ENCODE measurements around the gene RAB15.

The RAB15 gene

DNA sequence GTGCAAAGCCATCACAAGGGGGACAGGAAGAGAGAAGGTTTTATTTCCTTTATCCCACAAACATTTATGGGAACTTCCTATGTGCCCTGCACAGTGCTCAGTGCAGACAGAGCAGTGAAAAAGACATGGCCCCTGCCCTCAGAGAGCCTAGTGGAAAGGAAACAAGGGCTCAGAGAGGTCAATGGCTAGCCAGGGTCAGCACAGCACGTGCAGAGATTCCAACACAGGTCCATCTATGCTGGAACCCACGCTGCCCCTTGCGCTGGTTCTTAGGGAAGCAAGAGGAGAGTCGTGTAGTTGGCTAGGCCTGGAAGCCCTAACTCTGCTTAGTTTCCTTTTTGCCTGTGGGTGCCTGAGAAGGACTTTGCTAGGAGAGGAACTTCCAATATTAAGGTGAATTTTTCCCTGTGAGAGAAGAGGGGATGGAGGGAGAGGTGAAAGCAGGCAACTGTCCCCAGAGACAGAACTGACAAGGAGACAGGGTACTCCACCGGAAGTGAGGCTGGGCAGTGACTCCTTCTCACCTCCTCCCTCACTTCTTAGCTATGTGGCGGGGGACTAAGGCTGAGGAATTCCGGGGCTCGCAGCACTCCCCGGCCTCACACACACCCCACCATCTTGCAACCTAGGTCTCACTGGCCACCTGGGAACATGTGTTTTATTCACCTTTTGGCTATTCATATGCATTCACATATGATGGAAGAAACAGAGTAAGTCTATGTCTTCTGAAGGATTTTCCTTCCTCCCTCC lies 17.5 kb downstream of the RAB15 start:
- no peak for DNase-seq

DNA sequence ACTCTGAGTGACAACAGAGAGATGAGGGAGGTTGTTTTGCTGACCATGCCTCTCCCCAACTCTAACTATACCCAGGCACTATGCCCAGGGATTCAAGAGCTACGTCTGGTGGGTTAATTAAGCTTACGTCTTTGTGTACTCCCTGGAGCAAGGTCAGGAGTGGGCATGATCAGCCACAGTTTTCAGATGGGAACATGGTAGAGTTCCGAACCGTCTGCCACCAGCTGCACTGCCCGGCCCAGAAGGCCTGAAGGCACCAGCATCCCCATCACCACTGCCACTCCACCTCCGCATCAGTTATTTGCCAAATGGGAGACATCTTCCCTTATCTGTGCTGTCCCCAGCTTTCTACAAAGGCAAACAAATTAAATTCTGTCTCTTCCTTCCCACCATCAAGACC lies 18.5 kb downstream of the RAB15 start:
- no peak for DNase-seq

DNA sequence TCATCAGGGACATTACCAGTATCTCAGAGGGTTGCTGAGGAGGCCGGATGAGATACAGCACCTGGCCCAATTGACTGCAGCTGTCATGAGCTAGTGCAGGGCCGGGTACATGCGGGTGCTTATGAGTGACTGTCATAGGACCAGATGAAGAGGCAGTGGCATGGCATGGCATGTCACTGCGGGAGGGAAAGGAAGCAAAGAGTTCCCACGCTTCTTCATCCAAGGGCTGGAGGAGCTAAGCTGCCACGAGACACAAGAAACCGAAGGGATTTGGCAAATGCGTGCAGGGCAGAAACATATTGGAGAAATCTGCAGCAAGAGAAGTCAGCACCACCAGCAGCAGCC lies 18.9 kb downstream of the RAB15 start:
- DNase-seq, result no peak

DNA sequence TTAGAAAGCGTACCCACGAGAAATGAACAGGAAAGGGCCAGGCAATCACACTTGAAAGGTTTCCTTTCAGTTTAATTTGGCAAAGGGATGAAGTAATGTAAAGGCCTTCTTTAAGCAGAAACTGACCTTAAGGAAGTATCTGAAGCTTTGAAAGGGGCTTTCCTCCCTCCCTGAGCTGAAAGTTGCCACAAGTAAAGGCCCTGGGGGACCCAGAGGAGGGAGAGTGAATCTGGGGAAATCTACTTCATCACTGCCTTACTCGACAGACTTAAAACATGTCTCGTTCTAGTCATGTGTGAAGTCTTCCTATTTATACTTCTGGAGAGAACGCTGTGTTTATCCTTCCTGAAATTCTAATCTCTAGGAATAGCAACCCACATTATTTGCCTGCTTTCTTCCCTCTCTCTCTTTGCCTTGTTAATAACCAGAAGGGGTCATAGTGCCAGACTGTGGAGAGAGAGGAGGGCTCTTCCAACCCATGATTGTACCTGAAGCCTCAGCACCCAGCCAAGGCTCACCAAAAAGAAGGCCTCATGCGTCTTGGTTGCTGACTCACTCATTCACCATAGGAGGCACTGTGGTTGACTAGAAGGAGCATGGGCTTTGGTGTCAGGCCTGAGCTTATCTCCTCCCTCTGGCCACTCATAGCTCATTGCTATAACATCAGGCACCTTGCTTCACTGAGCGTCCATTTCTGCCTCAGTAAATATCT lies 19.4 kb downstream of the RAB15 start:
- no peak for DNase-seq

DNA sequence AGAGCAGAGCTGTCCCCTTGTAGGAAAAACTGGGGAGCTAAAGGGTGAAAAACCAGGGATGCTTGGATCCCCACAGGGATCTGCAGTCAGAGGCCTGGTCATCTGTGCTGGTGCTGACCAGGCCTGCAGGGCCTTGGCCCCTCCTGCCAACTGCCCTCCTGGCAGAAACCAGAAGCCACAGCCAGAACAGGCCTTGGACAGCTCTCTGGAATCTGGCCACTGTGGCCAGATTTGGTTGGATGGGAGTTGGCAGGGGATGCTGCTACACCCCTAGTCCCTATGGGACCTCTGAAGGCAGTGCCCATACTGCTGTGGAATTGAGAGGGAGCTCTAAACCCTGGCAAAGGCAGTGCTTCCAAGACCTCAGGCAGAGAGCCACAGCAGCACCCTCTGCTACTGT lies 20.4 kb downstream of the RAB15 start:
- DNase-seq, result no peak

DNA sequence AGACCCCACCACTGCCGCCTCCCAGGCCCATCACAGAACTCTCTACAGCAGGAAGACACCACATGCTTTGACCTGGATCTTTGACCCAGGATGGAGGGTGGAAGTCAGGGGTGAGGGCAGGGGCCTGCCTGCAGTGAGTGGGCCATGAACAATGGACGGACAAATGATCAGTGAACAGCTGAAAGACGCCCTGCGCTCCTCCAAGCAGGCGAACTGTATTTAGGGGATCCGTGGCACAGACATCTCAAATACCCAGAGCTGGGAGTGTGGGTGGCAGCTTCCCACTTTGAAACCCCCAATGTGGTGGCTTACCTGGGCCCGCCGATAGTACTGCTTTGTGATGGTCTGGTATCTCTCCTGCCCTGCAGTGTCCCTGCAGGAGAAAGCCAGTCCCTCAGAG lies 20.8 kb downstream of the RAB15 start:
- DNase-seq, result no peak

DNA sequence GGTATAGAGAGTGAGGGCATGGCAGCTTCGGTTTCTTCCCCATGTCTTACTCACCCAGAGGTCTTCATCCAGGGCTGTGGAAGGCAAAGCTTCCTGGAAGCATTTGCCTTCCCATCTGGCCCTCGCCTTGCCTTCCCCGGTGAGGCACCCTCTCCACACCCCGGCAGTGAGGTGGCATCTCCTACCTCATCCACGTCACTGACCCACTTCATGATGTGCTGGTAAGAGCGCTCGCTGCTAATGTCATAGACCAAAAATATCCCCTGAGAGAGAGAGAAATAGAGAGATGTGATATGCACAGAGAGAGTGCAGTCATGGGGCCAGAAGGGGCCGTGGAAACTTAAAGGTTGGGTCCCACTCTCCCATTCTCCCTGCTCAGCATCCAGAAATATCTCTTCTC lies 21.2 kb downstream of the RAB15 start:
- no peak for DNase-seq

GRCh38 chr14:64948612-64949210 lies 23.4 kb downstream of the RAB15 start:
- DNase-seq, result no peak

- no peak for DNase-seq
Measured at GRCh38 chr14:64947710-64948611, 24.2 kb downstream of the RAB15 start.

DNA sequence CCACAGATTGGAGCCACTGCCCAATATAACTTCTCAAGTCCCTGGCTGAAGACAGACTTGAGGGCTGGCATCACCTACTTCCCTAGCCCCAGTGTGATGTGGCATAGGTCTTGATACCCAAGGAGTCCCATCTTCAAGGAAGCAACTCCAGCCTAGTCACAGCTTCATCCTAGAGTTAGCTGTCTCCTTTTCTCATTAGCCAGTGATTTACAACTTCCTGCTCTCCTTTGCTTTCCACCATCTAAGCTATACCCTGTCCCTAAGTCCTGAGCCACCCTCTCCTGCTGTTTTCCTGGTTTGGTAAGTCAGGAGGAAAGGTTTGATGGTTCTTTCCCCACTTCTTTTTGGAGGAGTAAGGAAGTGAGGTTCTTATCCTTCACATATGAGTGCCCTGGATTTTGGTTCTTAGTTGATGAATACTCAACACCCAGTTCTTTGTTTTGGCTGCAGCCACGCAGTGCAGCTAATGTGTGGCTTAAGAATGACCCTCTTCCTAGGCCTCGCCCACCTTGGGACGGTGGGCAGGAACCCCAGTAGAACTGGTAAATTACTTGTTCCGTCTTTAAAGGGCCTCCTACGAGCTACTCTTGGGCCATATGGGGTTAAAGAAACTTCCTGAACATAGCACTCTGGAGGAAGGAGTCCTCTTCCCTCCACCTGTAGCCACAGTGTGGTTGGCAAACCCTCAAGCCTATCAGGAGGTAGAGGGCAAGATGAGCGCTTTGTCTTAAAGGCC lies 25.7 kb downstream of the RAB15 start:
- DNase-seq, result no peak

- no peak for DNase-seq
Measured at GRCh38 chr14:64945431-64946178, 26.5 kb downstream of the RAB15 start.

DNA sequence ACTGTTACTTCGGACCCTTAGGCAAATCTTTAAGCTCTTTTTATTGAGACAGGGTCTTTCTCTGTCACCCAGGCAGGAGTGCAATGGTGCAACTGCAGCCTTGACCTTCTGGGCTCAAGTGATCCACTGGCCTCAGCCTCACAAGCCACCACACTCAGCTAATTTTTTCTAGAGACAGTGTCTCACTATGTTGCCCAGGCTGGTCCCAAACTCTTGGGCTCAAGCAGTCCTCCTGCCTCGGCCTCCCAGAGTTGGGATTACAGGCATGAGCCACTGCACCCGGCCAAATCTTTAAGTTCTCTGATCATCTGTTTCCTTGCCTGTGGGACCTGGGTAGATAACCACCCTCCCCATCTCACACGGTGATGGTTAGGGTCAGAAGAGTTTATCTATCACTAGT lies 27.3 kb downstream of the RAB15 start:
- DNase-seq, result no peak

DNA sequence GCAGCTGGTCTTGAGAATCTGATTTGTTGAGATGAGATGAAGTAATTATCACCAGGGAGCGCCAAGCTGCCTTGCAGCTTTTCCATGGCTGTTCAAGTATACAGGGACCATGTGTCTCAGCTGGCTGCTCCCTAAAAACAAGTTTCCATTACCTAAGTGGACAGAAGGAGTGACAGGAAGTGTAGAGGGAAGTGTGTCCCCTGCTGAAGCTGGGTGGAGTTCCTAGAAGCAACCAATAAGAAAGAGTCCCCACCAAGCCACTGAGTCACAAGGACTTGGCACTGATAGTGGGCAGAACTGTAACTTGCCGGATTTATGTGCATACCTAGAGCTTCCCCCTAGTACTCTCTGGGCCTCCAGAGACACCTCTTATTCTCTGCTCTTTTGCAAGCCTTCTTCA lies 28.1 kb downstream of the RAB15 start:
- DNase-seq, result no peak

DNA sequence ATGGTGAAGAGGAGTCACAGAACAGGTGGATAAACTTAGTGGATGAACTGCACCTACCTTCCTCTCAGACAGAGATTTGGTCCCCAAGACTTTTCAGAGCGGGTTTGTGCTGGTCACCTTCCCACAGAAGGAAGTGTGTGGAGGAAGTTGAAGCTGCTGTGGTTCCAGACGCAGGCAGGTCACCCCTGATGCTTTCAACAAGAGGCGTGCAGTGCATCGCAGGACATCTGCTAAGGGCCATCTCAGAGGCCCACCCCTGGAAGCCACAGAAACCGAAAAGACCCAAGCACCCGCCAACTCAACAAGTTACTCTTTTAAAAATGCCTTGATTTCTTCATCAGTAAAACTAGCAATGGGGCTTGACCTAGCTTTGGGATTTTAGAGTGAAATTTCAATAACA lies 28.6 kb downstream of the RAB15 start:
- DNase-seq, result no peak

DNA sequence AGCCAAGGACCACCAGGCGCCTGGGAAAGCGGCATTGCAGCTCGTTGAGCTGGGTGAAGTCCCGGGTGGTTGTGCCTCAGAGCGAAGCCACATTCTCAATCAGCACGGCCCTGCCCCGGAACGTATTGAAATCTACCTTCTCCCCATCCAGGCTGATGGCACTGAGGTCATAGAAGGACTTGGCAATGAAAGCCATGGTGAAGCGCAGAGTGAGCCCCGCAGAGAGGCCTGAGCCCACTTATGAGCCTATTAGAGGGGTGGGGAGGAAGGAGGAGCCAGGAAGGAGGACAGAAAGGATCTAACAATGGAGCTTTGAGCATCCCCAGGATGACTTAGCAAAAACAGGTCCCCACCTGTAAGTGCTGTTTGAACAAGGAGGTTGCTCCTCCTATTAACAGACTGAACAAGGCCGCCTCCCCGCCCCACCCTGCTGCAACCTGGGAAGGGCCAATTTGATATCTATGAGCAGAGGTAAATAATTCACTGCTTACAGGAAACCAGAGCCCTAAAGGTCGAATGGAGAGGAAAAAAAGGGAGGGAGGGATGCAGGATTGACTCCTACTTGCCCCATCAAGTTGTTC lies 29.5 kb downstream of the RAB15 start, which contains the start of gene GPX2:
Gene GPX2 (minus strand): TSS at position 215 of the 581 bp plus-strand sequence. CDS start 19 bp downstream, at position 196.
- DNase-seq, result no peak

- DNase-seq, result no peak
Measured at GRCh38 chr14:64940336-64940910, 31.7 kb downstream of the RAB15 start.

GRCh38 chr14:64939817-64940190 lies 32.3 kb downstream of the RAB15 start:
- no peak for DNase-seq

- no peak for DNase-seq
Measured at GRCh38 chr14:64938972-64939816, 32.9 kb downstream of the RAB15 start.

DNA sequence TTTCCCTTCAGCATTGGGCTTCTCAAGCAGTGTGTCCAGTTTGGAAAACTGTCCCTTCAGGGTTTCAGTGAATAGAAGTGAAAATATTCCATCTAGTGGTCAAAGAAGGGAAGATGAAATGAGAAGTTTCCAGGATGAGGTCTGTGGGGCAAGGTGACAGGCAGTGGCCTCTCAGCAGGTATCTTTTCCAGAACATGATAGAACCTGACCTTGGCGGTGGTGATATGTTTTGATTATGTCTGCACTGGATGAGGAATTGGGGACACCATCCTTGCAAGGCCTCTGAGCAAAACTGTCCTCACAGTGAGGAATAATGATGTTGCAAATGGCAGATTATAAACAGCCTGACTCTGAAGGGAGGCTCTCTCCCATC lies 34.3 kb downstream of the RAB15 start:
- DNase-seq, result no peak

All from activated naive CD4-positive, alpha-beta T cell (primary cell).